PC-9 (cell line): Measurements from ENCODE around the gene DNAAF9. TPM values are rescaled to one million over a fixed set of nuclear protein-coding genes. Genes with fewer than 3 reads are reported as not detected.

Experiments
- BruUV-seq: library from RNA; stranded (reverse); fragments of 400-500 nt; replicated peaks from 2 replicates; lab custom pipeline; 2021; lab: Mats Ljungman, UMichigan
- CTCF ChIA-PET: fragments of 300-600 bp; sonication (Branson Sonifier 250); formaldehyde crosslinking; loops from one replicate; lab custom pipeline; 2022; ENCODE audit warnings: antibody characterized with exemption; lab: Charles Lee
- POLR2A ChIA-PET: fragments of 300-600 bp; sonication (Branson Sonifier 250); formaldehyde crosslinking; loops from one replicate; lab custom pipeline; 2022; ENCODE audit warnings: antibody characterized with exemption; ENCODE audit not compliant: unreplicated experiment; lab: Charles Lee
- DNase-seq, 2 experiments: peaks; one replicate each; pipeline versions ENCODE4 v3.0.0 to v3.0.0-alpha.2; 2015 to 2022; ENCODE audit warnings: mixed read lengths in 1 of 2
- H2AFZ ChIP-seq: fragments of 200-600 bp; sonication (generic); 2 replicates; pipeline ENCODE4 v1.8.1; 2017; ENCODE audit warnings: antibody characterized with exemption
- H3F3A ChIP-seq: fragments of 200-600 bp; sonication (generic); 2 replicates; pipeline ENCODE4 v1.8.1; 2017; ENCODE audit warnings: antibody characterized with exemption, mild to moderate bottlenecking, low read depth; ENCODE audit not compliant: insufficient read depth
- H3K27ac ChIP-seq: fragments of 200-600 bp; sonication (generic); 2 replicates; pipeline ENCODE4 v1.6.1; 2016; ENCODE audit warnings: mixed run types
- H3K27me3 ChIP-seq: fragments of 200-600 bp; sonication (generic); 2 replicates; pipeline ENCODE4 v1.6.1; 2016; ENCODE audit warnings: low read depth, mixed run types; ENCODE audit not compliant: insufficient read depth
- H3K36me3 ChIP-seq: fragments of 200-600 bp; sonication (generic); 2 replicates; pipeline ENCODE4 v1.6.1; 2016; ENCODE audit warnings: low read depth, mixed run types
- H3K4me1 ChIP-seq: fragments of 200-600 bp; sonication (generic); replicated peaks from 2 replicates; pipeline ENCODE4 v1.6.1; 2016; ENCODE audit warnings: mixed run types; ENCODE audit not compliant: insufficient read depth
- H3K4me2 ChIP-seq: fragments of 200-600 bp; sonication (generic); 2 replicates; pipeline ENCODE4 v1.6.1; 2017; ENCODE audit warnings: mixed run types
- H3K4me3 ChIP-seq: fragments of 200-600 bp; sonication (generic); 2 replicates; pipeline ENCODE4 v1.6.1; 2016; ENCODE audit warnings: mixed run types
- H3K79me2 ChIP-seq: fragments of 200-600 bp; sonication (generic); 2 replicates; pipeline ENCODE4 v1.6.1; 2017; ENCODE audit warnings: low read depth, mixed run types
- H3K9me2 ChIP-seq: fragments of 200-600 bp; sonication (generic); 2 replicates; pipeline ENCODE4 v1.8.1; 2017; ENCODE audit warnings: mild to moderate bottlenecking; ENCODE audit not compliant: insufficient read depth
- H3K9me3 ChIP-seq: fragments of 200-600 bp; sonication (generic); 2 replicates; pipeline ENCODE4 v1.8.1; 2016; ENCODE audit warnings: low read depth; ENCODE audit not compliant: insufficient read depth
- H4K20me1 ChIP-seq: fragments of 200-600 bp; sonication (generic); 2 replicates; pipeline ENCODE4 v1.8.1; 2017; ENCODE audit not compliant: insufficient read depth
- CTCF ChIP-seq: fragments of 200-600 bp; sonication (generic); conservative IDR thresholded peaks from 2 replicates; pipeline ENCODE4 v1.6.1; 2017; ENCODE audit warnings: mixed run types, antibody characterized with exemption, mild to moderate bottlenecking, moderate library complexity
- EZH2 ChIP-seq: fragments of 200-600 bp; sonication (generic); IDR thresholded peaks from 2 replicates; pipeline ENCODE4 v1.8.0; 2017; ENCODE audit warnings: antibody characterized with exemption, low read depth
- intact Hi-C: fragments of 100-400 bp; cut with micrococcal nuclease; formaldehyde crosslinking; loops from one replicate; pipeline ENCODE4 v1.10.0; 2022; ENCODE audit not compliant: unreplicated experiment
- total RNA-seq: library from RNA; stranded (reverse); gene quantifications from 2 replicates; pipeline ENCODE4 v1.2.3, GENCODE V29; 2021

Gene DNAAF9
- total RNA-seq, 1 experiment from 2014 or later, result 2.6 TPM

- H3K4me1 ChIP-seq, result no peaks in the 10 kb centered on the region
- no peaks in the 10 kb centered on the region for H3K9me3 ChIP-seq
- CTCF ChIA-PET, result no interaction called here
- H2AFZ ChIP-seq, result no peak overlapping the region
- no peaks in the 10 kb centered on the region for H3K27me3 ChIP-seq
- H3K79me2 ChIP-seq, result no peaks in the 10 kb centered on the region
- H3K27ac ChIP-seq, result no peak overlapping the region
- H3K4me3 ChIP-seq, result no peak overlapping the region
- H4K20me1 ChIP-seq, result no peaks in the 10 kb centered on the region
- intact Hi-C loops, result no loop called here
- H3K4me2 ChIP-seq, result no peak overlapping the region
- H3K9me2 ChIP-seq, result no peaks in the 10 kb centered on the region
- POLR2A ChIA-PET, result interaction anchor here (0.6 kb wide), 1 partner anchor 100 kb away, joined by 3 read pairs; no protein-coding TSS in a partner anchor
- BruUV-seq, result no TSS peak
- no peak for DNase-seq
- TF ChIP-seq EZH2 (no peak), CTCF (no peak)
- peaks cover 13% of the 10 kb centered on the region for H3F3A ChIP-seq
- H3K36me3 ChIP-seq, result no peaks in the 10 kb centered on the region
Observed at GRCh38 chr20:3403741-3404140, 3.7 kb downstream of the DNAAF9 start.

GRCh38 chr20:3402453-3402852, 5.0 kb downstream of the DNAAF9 start:
- TF ChIP-seq CTCF (no peak), EZH2 (no peak)
- H3F3A ChIP-seq, result peaks cover 13% of the 10 kb centered on the region
- no peak for DNase-seq
- H4K20me1 ChIP-seq, result no peaks in the 10 kb centered on the region
- H3K9me3 ChIP-seq, result no peaks in the 10 kb centered on the region
- H3K27ac ChIP-seq, result no peak overlapping the region
- no peaks in the 10 kb centered on the region for H3K27me3 ChIP-seq
- CTCF ChIA-PET, result no interaction called here
- H3K4me1 ChIP-seq, result no peaks in the 10 kb centered on the region
- no peak overlapping the region for H3K4me3 ChIP-seq
- H3K9me2 ChIP-seq, result no peaks in the 10 kb centered on the region
- POLR2A ChIA-PET, result no interaction called here
- H2AFZ ChIP-seq, result no peak overlapping the region
- intact Hi-C loops, result no loop called here
- H3K36me3 ChIP-seq, result no peaks in the 10 kb centered on the region
- H3K79me2 ChIP-seq, result no peaks in the 10 kb centered on the region
- no TSS peak for BruUV-seq
- H3K4me2 ChIP-seq, result no peak overlapping the region

GRCh38 chr20:3400260-3401155, 7.0 kb downstream of the DNAAF9 start:
- POLR2A ChIA-PET, result no interaction called here
- Histone ChIP-seq H3K4me2 (no peak overlapping the region), H2AFZ (no peak overlapping the region), H3K27me3 (no peaks in the 10 kb centered on the region), H3K4me1 (no peaks in the 10 kb centered on the region), H3K9me3 (no peaks in the 10 kb centered on the region), H3K4me3 (no peak overlapping the region), H3F3A (no peaks in the 10 kb centered on the region), H4K20me1 (no peaks in the 10 kb centered on the region), H3K36me3 (no peaks in the 10 kb centered on the region), H3K79me2 (no peaks in the 10 kb centered on the region), H3K9me2 (no peaks in the 10 kb centered on the region), H3K27ac (no peak overlapping the region)
- no peak for DNase-seq
- BruUV-seq, result no TSS peak
- intact Hi-C loops, result no loop called here
- CTCF ChIA-PET, result no interaction called here
- TF ChIP-seq CTCF (no peak), EZH2 (no peak)
